Stimulated activated CD8-positive, alpha-beta memory T cell treated with anti-CD3 and anti-CD28 coated beads, Interleukin-4, amount 100 ng/mL, for 48 hours (primary cell): Measurements from ENCODE around the gene PDGFRA.
"Not testable (repeated sequence)": the region's sequence is repeated elsewhere in the genome, so short reads cannot be mapped to it uniquely, and the experiment has no call there.

Experiments used
- DNase-seq: peaks from one replicate; pipeline ENCODE4 v3.0.0-alpha.2; 2020

The PDGFRA gene

DNA sequence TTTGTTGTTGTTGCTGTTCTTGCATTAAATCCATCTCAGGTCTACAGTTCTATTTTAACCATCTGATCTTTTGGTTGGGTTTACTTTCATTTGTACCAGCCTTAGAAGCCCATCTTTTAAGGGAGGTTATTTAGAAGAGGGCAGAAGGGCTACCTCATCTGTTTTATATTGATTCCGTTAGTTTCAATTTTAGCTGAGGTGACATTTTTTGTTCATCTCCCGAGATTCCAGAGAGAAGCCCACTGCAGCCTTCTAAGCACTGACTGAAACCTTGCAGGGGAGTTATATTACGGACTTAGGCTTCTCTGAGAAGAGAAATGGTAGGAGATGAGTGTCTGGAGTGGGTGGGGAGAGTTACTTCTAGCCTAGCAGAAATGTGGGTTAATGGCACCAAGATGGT lies 101.8 kb downstream of the PDGFRA start:
- no peak for DNase-seq

DNA sequence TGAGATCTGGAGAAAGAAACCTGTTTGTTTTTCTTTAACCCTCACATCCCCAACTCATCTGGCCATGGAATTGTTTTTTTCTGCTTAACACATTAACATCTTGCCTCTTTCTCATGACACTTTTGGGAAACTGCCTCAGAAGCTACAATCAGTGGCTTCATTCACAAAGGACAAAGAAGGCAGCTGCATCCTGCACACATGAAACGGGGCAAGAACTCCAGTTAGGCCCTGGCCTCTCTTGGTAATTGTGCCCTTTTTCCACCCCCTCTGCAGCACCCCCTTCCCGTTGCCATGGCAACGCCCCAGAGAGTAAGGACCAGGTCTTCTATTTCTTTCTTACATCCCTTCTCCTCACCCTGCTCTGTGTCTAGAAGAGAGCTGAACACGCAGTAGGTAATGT lies 103.4 kb downstream of the PDGFRA start:
- DNase-seq = no peak

DNA sequence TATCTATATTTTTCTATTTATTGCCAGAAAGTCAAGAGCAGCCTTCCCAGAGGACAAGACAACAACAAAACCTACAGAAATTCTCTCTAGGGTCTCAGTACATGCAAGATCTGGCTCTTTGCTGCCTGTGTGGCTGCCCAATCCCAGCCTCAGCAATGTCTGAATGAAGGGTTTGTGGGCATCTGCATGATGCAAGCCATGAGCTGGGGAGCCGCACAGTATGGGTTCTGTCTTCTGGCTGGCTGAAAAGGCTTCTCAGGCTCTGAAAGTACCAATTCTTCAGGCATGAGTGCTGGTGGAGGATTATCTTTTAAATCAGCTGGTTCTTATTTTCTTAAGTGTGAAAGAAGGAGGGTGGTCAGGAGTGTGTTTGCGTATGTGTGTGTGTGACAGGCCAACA lies 104.6 kb downstream of the PDGFRA start:
- DNase-seq = no peak

DNA sequence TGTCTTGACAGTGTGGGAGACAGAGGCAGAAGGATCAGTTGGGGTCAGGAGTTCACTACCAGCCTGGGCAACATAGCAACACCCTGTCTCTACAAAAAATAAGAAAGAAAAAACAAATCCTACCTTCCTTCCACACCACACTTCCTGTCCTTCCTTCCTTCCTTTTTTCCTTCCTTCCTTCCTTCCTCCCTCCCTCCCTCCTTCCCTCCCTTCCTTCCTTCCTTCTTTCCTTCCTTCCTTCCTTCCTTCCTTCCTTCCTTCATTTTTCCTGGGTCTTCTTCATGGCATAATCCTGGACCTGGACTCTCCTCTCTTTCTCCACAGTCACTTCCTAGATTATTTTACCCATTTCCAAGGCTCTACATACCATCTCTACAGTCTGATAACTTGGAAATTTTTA lies 105.7 kb downstream of the PDGFRA start:
- DNase-seq = not testable (repeated sequence)

DNA sequence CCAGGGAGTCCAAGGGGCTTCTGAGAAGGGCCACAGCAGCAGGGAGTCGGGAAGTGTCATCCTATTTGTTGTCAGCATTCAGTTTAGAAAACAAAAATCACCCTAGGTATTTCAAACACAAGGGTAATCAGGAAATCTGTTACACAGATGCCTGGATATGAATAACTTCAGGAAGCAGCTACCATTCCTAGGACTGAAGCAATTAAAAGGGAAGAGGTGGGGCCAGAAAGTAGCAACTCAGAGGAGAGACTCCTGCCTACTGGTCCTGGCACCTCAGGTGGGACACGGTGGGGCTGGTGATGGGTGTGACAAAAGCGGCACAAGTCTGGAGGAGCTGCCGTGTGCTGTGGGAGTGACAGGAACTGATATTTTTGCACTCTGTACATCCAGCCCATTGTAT lies 107.9 kb downstream of the PDGFRA start:
- DNase-seq = no peak

DNA sequence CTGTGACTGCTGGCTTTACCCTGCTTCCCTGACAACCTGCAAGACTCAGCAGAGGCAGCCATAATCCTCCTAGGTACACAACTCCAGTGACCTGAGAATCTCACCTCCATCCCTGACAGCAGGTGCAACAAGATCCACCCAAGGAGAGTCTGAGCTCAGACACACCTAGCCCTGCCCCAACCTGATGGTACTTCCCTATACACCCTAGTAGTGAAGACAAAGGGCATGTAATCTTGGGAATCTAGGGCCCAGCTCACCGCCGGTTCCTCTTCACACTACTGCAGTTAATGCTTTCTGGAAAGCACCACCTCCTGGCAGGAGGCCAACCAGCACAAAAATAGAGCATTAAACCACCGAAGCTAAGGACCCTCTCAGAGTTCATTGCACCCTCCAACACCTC lies 113.0 kb downstream of the PDGFRA start:
- DNase-seq = not testable (repeated sequence)
